SIG-M5 treated with dmso at 0.1 percent for 504 hours (cell line): ENCODE results near the gene NR2F1-AS1.
"Not testable (repeated sequence)": the region's sequence is repeated elsewhere in the genome, so short reads cannot be mapped to it uniquely, and the experiment has no call there.

ENCODE experiments used
- DNase-seq: peaks from one replicate; lab custom pipeline; 2025; ENCODE audit not compliant: unreplicated experiment; lab: John Stamatoyannopoulos, UW

The NR2F1-AS1 gene

DNA sequence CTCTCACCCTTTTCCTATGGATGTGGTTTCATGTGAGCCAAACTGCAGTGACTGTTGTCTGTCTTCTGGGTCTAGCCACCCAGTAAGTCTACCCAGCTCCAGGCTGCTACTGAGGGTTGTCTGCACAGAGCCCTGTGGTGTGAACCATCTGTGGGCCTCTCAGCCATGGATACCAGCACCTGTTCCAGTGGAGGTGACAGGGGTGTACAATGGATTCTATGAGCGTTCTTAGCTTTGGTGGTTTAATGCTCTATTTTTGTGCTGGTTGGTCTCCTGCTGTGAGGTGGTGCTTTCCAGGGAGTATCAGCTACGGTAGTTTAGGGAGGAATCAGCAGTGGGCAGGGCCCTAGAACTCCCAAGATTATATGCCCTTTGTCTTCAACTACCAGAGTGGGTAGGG, 186.7 kb downstream of the NR2F1-AS1 start:
- no peak for DNase-seq

DNA sequence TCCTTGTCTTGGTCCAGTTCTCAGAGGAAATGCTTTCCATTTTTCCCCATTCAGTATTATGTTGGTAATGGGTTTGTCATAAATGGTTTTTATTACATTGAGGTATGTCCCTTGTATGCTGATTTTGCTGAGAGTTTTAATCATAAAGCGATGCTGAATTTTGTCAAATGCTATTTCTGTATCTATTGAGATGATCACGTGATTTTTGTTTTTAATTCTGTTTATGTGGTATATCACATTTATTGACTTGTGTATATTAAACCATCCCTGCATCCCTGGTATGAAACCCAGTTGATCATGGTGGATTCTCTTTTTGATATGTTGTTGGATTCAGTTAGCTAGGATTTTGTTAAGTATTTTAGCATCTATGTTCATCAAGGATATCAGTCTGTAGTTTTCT, 189.8 kb downstream of the NR2F1-AS1 start:
- DNase-seq, result not testable (repeated sequence)

GRCh38 chr5:93385655-93386054, 195.4 kb downstream of the NR2F1-AS1 start:
- no peak for DNase-seq

GRCh38 chr5:93384995-93385394, 196.0 kb downstream of the NR2F1-AS1 start:
- no peak for DNase-seq

- DNase-seq, result no peak
Observed at GRCh38 chr5:93384026-93384425, 197.0 kb downstream of the NR2F1-AS1 start.

GRCh38 chr5:93382188-93382825, 198.7 kb downstream of the NR2F1-AS1 start:
- no peak for DNase-seq

- DNase-seq, result no peak
Observed at GRCh38 chr5:93381057-93381456, 200.0 kb downstream of the NR2F1-AS1 start.

- no peak for DNase-seq
Observed at GRCh38 chr5:93378073-93378472, 202.9 kb downstream of the NR2F1-AS1 start.

DNA sequence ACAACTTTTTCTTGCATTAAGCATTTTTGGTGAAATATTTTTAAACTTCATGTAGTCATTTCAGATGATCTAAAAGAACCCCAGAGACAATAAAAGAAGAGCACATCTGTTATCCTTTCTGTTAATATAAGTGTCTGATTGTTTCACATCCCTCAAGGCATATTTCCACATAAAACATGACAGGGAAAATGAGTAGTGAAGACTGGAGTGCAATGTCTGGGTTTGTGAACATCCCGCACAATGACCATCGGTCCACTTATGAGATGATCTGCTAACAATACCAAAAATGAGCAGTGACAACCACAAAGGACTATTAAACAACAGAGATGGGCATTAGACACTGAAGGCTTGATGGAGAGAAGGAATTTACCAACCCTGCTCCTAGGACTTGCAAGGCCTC, 209.1 kb downstream of the NR2F1-AS1 start:
- no peak for DNase-seq

DNA sequence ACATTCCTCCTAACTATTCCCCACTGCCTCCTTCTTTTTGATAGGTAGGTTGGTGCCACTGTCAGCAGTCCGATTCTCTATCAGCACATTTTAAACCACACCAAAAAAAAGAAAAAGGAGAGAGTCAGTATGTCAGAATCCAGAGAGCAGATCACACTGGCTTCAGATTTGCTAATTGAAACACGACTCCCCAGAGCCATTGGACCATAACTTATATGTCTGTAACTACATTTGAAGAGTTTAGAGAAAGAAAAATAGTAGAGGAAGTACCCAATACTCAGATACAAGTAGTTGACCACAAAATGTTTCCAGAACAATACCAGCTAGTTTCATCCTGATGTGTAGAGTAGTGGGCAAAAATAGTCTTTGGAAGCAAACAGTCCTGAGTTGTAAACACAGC, 216.6 kb downstream of the NR2F1-AS1 start:
- no peak for DNase-seq

DNA sequence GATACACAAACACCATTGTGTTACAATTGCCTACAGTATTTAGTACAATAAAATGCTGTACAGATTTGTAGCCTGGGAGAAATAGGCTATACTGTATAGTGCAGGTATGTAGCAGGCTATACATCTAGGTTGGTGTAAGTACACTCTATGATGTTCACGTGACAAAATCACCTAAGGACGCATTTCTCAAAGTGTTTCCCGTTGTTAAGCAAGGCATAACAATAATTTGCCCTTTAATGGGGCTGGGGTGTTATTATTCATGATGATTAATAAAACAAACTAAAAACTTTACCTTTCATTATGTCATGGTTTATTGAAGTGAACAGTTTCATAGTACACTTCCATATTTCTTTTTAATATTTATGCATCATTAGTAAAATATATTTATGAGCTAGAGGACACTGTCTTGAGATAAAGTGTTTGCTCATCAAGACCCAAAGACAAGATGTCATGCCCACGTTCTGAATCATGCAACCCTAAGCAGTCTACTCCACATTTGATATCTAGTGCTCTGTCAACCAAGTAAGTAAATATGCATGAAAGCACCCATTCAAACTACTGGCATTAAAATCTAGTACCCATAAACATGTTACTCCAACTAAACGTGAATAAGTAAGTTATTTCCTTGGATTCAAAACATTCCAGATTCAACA, 220.5 kb downstream of the NR2F1-AS1 start:
- DNase-seq, result no peak

DNA sequence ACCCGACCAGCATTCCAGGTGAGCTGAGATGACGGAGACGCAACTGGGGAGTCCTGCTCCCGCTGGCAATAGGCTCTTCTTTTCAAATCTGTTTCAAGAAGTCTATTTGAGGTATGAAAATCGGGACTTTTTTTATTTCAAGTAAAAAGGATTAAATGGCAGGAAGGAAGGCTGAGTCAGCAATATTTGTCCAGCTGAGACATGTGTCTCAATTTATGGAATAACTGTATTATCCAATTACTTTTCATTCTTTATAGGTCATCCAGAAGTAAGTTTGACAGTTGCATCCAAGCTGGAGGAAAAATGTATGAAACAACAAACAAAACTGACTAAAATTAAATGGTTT, 221.1 kb downstream of the NR2F1-AS1 start:
- no peak for DNase-seq
